Body of pancreas (tissue), 4 donors: ENCODE measurements around the gene MCTP1.

Experiments used
- CTCF ChIP-seq, 7 experiments: fragments of 450-650 bp in 4 of 7; fragments of 200-600 bp in 3 of 7; sonication (generic) in 3 of 7; IDR thresholded peaks; one replicate each; pipeline ENCODE4 v1.5.1; 2016 to 2019; ENCODE audit warnings: antibody characterized with exemption in 7 of 7
- POLR2A ChIP-seq, 3 donors: fragments of 450-650 bp; IDR thresholded peaks; one replicate each; pipeline ENCODE4 v1.6.1; 2016; ENCODE audit warnings: antibody characterized with exemption in 3 of 3, mild to moderate bottlenecking in 2 of 3

- no peak for TF ChIP-seq CTCF (IDR thresholded peaks at IDR 0.05)
- no peak for TF ChIP-seq POLR2A (IDR thresholded peaks at IDR 0.05)
These were observed 378.1 kb downstream of the MCTP1 start for GRCh38 chr5:94906750-94907149.
